C1 segment of cervical spinal cord (tissue), 14 donors: ENCODE data around the gene FERMT3.

ENCODE experiments used
- DNase-seq, 14 donors: peaks; one replicate each; lab custom pipeline; 2025; lab: John Stamatoyannopoulos, UW

FERMT3 gene

GRCh38 chr11:64219354-64219684, 12.8 kb downstream of the FERMT3 start:
- DNase-seq = no peak

DNA sequence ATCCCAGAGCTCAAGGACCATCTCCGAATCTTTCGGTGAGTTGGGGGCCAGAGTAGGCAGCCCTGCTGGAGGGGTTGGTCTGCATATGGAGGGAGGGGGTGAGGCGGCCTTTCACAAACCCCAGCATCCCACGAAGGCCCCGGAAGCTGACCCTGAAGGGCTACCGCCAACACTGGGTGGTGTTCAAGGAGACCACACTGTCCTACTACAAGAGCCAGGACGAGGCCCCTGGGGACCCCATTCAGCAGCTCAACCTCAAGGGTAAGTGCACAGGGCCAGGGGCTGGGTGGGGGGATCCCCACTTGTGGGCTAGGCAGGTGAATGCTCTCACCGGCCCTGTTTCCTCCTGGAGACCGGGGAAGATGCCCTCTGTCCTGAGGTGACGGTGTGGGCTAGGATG, 13.2 kb downstream of the FERMT3 start:
- no peak for DNase-seq

DNA sequence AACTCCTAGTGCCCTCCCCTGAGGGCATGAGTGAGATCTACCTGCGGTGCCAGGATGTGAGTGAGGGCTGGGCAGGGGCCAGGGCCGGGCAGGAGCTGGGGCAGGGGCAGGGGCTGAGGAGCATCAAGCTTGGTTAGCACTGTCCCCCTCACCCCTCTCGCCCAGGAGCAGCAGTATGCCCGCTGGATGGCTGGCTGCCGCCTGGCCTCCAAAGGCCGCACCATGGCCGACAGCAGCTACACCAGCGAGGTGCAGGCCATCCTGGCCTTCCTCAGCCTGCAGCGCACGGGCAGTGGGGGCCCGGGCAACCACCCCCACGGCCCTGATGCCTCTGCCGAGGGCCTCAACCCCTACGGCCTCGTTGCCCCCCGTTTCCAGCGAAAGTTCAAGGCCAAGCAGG, 13.8 kb downstream of the FERMT3 start:
- DNase-seq = no peak

DNA sequence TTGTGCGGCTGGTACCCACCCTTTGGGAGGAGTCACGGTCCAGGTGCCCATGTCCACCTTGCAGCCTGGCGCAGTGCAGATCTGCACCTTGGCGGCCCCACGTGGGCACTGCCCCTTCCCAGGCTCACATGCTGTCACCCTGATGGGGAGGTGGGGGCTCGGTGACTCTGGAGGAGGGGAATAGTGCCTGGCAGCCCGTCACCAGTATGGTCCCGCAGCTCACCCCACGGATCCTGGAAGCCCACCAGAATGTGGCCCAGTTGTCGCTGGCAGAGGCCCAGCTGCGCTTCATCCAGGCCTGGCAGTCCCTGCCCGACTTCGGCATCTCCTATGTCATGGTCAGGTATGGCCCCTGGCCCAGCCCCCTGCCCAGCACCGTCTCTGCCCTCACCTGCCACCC, 14.3 kb downstream of the FERMT3 start:
- no peak for DNase-seq

DNA sequence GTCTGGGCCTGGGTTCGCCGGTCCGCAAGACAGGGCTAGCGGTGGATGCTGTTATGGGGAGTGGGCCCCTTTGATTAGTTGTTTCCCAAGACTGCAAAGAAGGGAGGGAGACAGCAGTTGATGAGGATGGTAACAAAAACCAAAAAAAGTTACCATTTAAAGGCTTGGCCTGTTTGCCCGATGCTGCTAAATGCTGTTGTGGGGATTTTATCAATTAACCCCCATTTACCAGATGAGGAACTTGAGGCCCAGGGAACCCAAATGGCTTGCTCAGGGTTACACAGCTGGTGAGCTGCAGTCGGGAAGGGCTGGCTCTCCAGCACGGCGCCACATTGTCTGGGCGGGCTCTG, 16.1 kb downstream of the FERMT3 start:
- no peak for DNase-seq

DNA sequence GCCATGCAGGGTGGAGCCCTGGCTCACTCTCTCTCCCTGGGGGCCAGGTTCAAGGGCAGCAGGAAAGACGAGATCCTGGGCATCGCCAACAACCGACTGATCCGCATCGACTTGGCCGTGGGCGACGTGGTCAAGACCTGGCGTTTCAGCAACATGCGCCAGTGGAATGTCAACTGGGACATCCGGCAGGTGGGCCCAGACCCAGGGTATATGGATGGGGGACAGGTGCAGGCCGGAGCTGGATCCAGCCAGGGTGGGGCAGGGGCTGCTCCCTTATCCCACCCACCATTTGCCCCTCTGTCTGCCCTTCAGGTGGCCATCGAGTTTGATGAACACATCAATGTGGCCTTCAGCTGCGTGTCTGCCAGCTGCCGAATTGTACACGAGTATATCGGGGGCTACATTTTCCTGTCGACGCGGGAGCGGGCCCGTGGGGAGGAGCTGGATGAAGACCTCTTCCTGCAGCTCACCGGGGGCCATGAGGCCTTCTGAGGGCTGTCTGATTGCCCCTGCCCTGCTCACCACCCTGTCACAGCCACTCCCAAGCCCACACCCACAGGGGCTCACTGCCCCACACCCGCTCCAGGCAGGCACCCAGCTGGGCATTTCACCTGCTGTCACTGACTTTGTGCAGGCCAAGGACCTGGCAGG, 16.6 kb downstream of the FERMT3 start:
- DNase-seq = no peak

DNA sequence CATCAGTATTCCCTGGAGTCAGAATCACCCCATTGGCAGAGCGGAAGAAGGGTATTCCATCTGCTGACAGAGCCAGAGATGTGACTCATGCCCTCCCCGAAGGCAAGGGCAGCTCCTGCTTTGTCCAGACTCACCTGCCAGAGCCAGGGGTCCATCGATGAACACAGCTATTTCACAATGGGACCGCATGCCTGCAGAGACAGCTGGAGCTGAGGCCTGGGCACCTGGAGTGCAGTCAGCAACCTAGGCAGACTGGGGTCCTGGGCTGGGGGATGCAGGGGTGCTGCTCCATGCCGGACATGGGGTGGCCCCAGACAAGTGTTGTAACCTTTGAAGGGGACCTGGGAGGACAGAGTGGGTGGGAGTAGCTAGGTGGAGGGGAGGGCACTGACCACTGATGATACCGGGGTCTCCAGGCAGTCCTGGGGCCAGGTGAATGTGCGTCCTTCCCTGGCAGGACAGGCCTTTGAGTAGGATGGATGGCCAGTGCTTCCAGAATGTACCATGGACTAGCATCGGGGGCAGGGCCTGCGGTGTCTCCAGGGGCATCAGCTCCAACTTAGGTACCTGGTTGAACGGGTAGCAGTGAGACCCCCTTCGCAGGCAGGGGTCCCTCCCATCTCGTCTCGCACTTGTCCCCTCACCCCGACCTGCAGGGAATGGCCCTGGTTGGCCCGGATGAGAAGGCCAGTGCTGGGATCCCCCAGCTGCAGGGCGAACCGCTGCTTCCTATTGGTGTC, 17.8 kb downstream of the FERMT3 start:
- no peak for DNase-seq

GRCh38 chr11:64224891-64225607, 18.5 kb downstream of the FERMT3 start:
- DNase-seq = no peak

DNA sequence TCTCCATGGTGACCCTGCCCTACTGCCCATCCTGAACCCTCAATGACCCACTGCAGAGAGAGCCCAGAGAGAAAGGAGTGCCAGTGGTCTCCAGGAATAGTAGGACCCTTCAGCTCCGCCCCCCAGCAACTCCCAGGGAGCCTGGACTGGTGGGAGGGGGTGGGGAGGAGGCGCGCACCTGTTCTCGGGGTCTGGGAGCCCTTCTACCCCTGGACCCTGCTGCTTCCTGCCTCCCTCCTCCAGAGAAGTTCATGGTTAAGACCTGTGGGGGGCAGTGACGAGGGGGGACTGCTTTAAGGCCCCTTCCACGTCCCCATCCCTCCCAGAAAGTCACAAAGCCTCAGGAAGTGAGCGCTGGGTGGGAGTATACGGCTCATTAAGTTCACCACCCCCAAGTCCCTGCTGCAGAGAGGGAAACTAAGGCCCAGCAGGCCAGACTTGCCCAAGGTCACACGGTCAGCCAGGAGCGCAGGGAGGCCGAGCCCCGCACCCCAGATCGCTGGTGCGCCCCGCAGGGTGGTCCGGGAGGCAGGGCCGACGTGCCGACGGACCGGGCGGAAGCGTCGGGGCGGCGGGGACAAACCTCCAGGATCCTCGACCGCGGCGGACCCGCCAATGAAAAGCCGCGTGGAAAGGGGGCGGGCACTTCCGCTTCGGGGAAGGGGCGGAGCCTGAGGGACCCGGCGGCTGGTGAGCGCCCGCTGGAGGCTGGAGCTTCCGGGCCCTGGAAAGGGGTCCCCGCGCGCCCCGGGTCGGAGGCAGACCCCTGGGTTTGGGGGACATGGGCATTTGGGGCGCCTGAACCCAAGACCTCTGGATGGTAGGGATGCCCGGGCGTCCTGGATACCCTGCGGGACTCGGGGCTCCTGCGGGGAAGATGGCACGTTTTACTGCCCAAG, 19.3 kb downstream of the FERMT3 start, which contains the start of the genes NUDT22 and TRPT1:
Gene NUDT22, plus strand, starts transcription at position 667 of the 899 bp plus-strand sequence. CDS start 379 bp downstream, outside the sequence.
Gene TRPT1, minus strand, starts transcription at position 579 of the 899 bp plus-strand sequence. Its CDS starts 326 bp downstream, at position 253.
- DNase-seq = peak in 13 of 14 donors; percentile 71 to 91 (median 82)

DNA sequence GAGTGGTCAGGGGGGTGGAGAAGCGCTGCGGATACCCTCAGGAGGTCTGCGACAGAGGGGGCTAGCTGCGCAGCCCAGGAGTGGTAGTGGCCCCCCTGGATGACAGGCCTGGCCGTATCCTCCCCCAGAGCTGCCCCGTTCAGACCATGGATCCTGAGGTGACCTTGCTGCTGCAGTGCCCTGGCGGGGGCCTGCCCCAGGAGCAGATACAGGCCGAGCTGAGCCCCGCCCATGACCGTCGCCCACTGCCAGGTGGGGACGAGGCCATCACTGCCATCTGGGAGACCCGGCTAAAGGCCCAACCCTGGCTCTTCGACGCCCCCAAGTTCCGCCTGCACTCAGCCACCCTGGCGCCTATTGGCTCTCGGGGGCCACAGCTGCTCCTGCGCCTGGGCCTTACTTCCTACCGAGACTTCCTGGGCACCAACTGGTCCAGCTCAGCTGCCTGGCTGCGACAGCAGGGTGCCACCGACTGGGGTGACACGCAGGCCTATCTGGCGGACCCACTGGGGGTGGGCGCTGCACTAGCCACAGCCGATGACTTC, 20.1 kb downstream of the FERMT3 start:
- DNase-seq = peak in 6 of 14 donors; percentile 38 to 72 (median 61)

- DNase-seq = no peak
Measured at GRCh38 chr11:64227405-64227956, 21.0 kb downstream of the FERMT3 start.

DNA sequence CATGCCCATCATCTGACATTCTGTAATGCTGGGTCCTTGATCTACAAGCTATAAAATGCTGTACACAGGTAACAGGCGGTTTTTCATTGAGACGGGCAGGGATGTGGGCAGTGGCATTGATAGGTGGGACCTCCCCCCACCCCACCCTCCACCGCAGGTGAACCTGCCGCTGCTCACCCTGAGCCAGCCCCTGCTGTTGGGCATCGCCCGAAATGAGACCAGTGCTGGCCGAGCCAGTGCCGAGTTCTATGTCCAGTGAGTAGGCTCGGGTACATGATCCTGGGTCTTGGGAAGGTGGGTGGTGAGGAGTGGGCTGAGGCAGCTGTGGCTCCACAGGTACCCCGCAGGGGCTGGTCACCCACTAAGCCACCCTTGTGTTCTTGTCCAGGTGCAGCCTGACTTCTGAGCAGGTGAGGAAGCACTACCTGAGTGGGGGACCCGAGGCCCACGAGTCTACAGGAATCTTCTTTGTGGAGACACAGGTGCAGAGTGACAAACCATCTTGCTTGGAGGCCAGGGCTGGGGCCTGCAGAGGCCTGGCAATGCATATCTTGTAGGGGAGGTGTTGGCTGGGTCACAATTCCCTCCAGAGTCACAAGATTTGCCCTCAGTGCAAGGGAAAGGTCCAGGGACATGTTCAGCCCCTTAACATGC, 22.7 kb downstream of the FERMT3 start:
- no peak for DNase-seq

DNA sequence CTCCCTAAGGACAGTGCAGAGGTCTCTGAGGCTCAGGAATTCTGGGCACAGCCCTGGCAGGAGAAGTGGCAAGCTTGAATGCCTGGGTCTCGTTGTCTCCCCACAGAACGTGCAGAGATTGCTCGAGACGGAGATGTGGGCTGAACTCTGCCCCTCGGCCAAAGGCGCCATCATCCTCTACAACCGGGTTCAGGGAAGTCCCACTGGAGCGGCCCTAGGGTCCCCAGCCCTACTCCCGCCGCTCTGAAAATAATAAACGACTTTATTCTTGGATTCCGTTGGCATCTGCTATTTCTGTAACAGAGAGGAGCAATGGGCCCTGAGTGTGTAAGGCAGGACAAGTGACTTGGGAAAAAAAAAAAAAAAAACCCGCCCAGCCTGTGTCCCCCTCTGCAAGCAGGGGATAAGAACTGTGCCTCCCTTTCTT, 23.2 kb downstream of the FERMT3 start:
- DNase-seq = no peak

GRCh38 chr11:64230171-64230984, 23.9 kb downstream of the FERMT3 start, which contains the start of gene DNAJC4:
DNAJC4 (plus strand) TSS chr11:64230548; CDS start chr11:64230855, 307 bp downstream.
- DNase-seq = peak; percentile 42 to 94 (median 84)

DNA sequence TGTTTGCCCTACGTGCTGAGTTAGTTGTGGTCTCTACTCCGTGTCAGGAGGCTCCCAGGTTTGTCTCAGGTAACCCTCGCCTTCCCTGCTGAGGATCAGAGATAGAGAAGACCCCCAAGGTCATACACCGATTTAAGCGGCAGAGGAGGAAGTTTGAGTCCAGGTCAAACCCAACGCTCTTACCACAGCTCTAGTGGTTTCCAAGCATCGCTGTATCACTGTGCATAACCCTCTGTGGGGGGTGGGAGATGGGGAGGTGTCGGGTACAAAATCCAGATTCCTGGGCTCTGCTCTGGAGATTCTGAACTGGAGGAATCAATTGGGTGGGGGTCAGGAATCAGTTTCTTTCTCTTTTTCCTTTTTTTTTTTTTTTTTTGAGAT, 24.5 kb downstream of the FERMT3 start:
- no peak for DNase-seq

GRCh38 chr11:64231546-64231945, 25.0 kb downstream of the FERMT3 start:
- DNase-seq = no peak

DNA sequence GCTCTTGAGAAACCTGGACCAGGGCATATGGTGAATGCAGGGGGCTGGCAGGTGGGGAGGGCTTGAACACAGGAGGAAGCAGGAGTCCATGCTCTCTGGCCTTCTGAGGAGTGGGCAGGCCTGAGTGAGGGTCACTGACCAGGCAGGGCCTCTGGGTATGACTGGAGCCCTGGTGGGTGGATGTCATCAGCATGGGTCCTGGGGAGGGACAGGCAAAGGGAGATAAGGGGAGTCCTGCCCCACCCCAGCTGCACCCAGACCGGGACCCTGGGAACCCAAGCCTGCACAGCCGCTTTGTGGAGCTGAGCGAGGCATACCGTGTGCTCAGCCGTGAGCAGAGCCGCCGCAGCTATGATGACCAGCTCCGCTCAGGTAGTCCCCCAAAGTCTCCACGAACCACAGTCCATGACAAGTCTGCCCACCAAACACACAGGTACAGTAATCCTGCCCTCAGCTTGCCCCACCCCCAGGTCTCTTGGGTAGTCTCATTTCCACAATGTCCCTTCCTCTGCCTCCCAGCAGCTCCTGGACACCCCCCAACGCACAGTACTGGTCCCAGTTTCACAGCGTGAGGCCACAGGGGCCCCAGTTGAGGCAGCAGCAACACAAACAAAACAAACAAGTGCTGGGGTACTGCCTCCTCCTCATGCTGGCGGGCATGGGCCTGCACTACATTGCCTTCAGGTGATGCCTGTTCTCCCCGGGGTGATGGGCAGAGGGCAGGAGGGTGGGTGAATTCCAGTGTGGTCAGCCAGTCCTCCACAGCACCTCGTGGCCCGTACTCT, 25.9 kb downstream of the FERMT3 start:
- DNase-seq = no peak

DNA sequence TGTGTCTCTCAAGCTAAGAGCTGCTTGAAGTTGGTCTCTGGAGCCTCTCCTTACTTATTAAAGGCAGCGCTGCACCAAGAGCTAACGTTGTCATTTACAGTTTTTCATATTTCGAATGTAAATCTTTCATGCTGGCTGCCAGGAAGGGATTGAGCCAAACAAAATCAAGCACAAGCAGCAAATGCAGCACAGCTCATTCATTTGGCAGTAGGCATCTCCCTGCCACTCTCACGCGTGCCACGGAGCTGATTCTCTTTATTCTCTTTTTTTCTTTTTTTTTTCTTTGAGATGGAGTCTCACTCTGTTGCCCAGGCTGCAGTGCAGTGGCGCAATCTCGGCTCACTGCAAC, 26.4 kb downstream of the FERMT3 start:
- DNase-seq = no peak
